Measurements from ENCODE around the gene PCNX1. TPM values are rescaled to one million over a fixed set of nuclear protein-coding genes. Genes with fewer than 3 reads are reported as not detected.

Gene PCNX1
- total and polyA plus RNA-seq, 2 of the 4 experiments (the other 2 are of a cell fraction) = 15.0 to 43.7 TPM

- Histone ChIP-seq H3K79me1 (ENCODE audit: low read depth in 1 of 2, low read length in 2 of 2) (peaks cover 11 to 23% of the 10 kb centered on the region in 2 experiments), H3K9me3 (ENCODE audit: control insufficient read depth, insufficient read depth, low read length) (no peaks in the 10 kb centered on the region), H2BK120ac (ENCODE audit: low read depth, low read length) (no peak overlapping the region), H3K4me2 (ENCODE audit: low read depth, low read length) (no peak overlapping the region), H3K27me3 (ENCODE audit: control insufficient read depth, insufficient read depth, low read length) (no peaks in the 10 kb centered on the region), H4K91ac (ENCODE audit: insufficient read depth, low read depth, low read length) (no peak overlapping the region), H2AFZ (replicated peaks; ENCODE audit: low read length, poor library complexity) (no peak overlapping the region), H3K23ac (ENCODE audit: low read depth, low read length) (no peak overlapping the region), H3K4ac (ENCODE audit: low read depth, low read length) (no peak overlapping the region), H3K4me1 (ENCODE audit: control insufficient read depth, insufficient read depth, low read length) (no peaks in the 10 kb centered on the region), H3K56ac (ENCODE audit: extremely low read depth, insufficient read depth, low read length) (no peak overlapping the region), H3K9me1 (ENCODE audit: insufficient read depth, low read length) (no peaks in the 10 kb centered on the region), H2BK20ac (ENCODE audit: low read depth, low read length) (no peak overlapping the region), H3K9ac (ENCODE audit: low read depth, low read length) (no peak overlapping the region), H4K5ac (ENCODE audit: low read depth, low read length) (no peak overlapping the region), H4K8ac (ENCODE audit: low read depth in 2 of 2, low read length in 2 of 2) (no peak overlapping the region), H3K36me3 (ENCODE audit: control insufficient read depth, insufficient read depth, low read length) (peaks cover 2% of the 10 kb centered on the region; the same call in 1 of the 2 replicates), H3K18ac (ENCODE audit: low read depth, low read length) (no peak overlapping the region), H2BK5ac (ENCODE audit: low read depth, low read length, poor library complexity, severe bottlenecking) (no peak overlapping the region), H4K20me1 (ENCODE audit: insufficient read depth, low read length) (peaks cover 20% of the 10 kb centered on the region), H2AK9ac (replicated peaks; ENCODE audit: low read depth, low read length, poor library complexity) (no peak overlapping the region), H2BK15ac (ENCODE audit: low read depth, low read length) (no peak overlapping the region), H3K27ac (ENCODE audit: insufficient read depth, low read length) (no peak overlapping the region), H3K4me3 (ENCODE audit: insufficient read depth, low read depth, low read length) (no peak overlapping the region), H2AK5ac (ENCODE audit: low read depth, low read length) (no peak overlapping the region), H3K14ac (replicated peaks; ENCODE audit: low read depth, low read length) (no peak overlapping the region)
- DNase-seq (peak; percentile 26), ATAC-seq (ENCODE audit: low read depth) (peak; percentile 79; the same call in 1 of the 2 replicates)
- in situ Hi-C loops (cut with MboI; ENCODE audit: low sequenced_read_pairs) = loop anchor here (25.0 kb wide), 1 partner anchor 344 kb away; the partner anchor contains the start of gene MED6
- dilution Hi-C loops (cut with HindIII; ENCODE audit: low sequenced_read_pairs, unreplicated experiment) = no loop called here
- intact Hi-C loops (cut with micrococcal nuclease) = loop anchor here (1.0 to 5.0 kb wide), 3 partner anchors 139 to 604 kb away; no protein-coding TSS in a partner anchor
- WGBS, 2 experiments (ENCODE audit: extremely low coverage in 2 of 2, insufficient read length in 1 of 2) = no CpG with 5 or more reads among the region's 5 CpGs
- ChIA-PET CTCF (interaction anchor here (0.7 to 1.9 kb wide), 6 partner anchors 12 to 1218 kb away, joined by 3 to 12 read pairs (median 4); partner anchors contain the start of gene PCNX1), POLR2A (ENCODE audit: unreplicated experiment) (no interaction called here)
- TF ChIP-seq RCOR1 (IDR thresholded peaks at IDR 0.05; ENCODE audit: insufficient replicate concordance, low read length) (no peak), CTCF (conservative IDR thresholded peaks at IDR 0.05; ENCODE audit: low read depth, low read length) (peak; percentile 69), SMC3 (IDR thresholded peaks at IDR 0.05; ENCODE audit: low read depth, low read length) (peak; percentile 69), MAFK (IDR thresholded peaks at IDR 0.05; ENCODE audit: low read depth, low read length) (peak; percentile 91), RFX5 (IDR thresholded peaks at IDR 0.05; ENCODE audit: low read depth, low read length) (no peak), MAZ (IDR thresholded peaks at IDR 0.05; ENCODE audit: borderline replicate concordance, low read depth, low read length) (no peak), ELK1 (IDR thresholded peaks at IDR 0.05; ENCODE audit: borderline replicate concordance, low read depth, low read length) (no peak), CEBPB (IDR thresholded peaks at IDR 0.05; ENCODE audit: low read depth, low read length) (peak; percentile 38; the same call in 1 of the 2 replicates), NFE2L2 (IDR thresholded peaks at IDR 0.05; ENCODE audit: low read depth, low read length) (no peak), FOS (IDR thresholded peaks at IDR 0.05; ENCODE audit: low read depth, low read length) (no peak), RAD21 (IDR thresholded peaks at IDR 0.05; ENCODE audit: low read length) (peak; percentile 84)
- BruUV-seq (replicated peaks) = no TSS peak
Measured at GRCh38 chr14:70955543-70956480, 48.6 kb downstream of the PCNX1 start.
